CD1c-positive myeloid dendritic cell (primary cell): ENCODE data around the gene ECE1.

ENCODE experiments used
- DNase-seq: peaks from one replicate; pipeline ENCODE4 v3.0.0-alpha.2; 2016; ENCODE audit errors: extremely low spot score

The ECE1 gene

GRCh38 chr1:21308847-21309652 lies 18.8 kb upstream of the ECE1 start:
- DNase-seq = no peak

GRCh38 chr1:21308330-21308729 lies 18.1 kb upstream of the ECE1 start:
- no peak for DNase-seq

GRCh38 chr1:21307663-21308305 lies 17.5 kb upstream of the ECE1 start:
- DNase-seq = no peak

- no peak for DNase-seq
Observed at GRCh38 chr1:21307210-21307609, 16.9 kb upstream of the ECE1 start.

- DNase-seq = no peak
Observed at GRCh38 chr1:21305900-21306189, 15.6 kb upstream of the ECE1 start.

- no peak for DNase-seq
Observed at GRCh38 chr1:21305155-21305899, 15.1 kb upstream of the ECE1 start.

GRCh38 chr1:21304488-21304887 lies 14.2 kb upstream of the ECE1 start:
- no peak for DNase-seq

- DNase-seq = no peak
Observed at GRCh38 chr1:21302747-21303715, 12.8 kb upstream of the ECE1 start.

- DNase-seq = no peak
Observed at GRCh38 chr1:21301794-21302440, 11.7 kb upstream of the ECE1 start.

GRCh38 chr1:21300774-21301173 lies 10.5 kb upstream of the ECE1 start:
- no peak for DNase-seq

GRCh38 chr1:21299780-21300395 lies 9.6 kb upstream of the ECE1 start:
- DNase-seq = no peak

GRCh38 chr1:21298981-21299391 lies 8.7 kb upstream of the ECE1 start:
- DNase-seq = no peak

GRCh38 chr1:21297975-21298374 lies 7.7 kb upstream of the ECE1 start:
- no peak for DNase-seq

GRCh38 chr1:21296509-21297354 lies 6.5 kb upstream of the ECE1 start:
- no peak for DNase-seq

GRCh38 chr1:21295545-21295944 lies 5.3 kb upstream of the ECE1 start:
- DNase-seq = no peak

- DNase-seq = peak; percentile 61
Observed at GRCh38 chr1:21295002-21295401, 4.7 kb upstream of the ECE1 start.

GRCh38 chr1:21294266-21294989 lies 4.2 kb upstream of the ECE1 start:
- peak; percentile 89 for DNase-seq

GRCh38 chr1:21293537-21294265 lies 3.4 kb upstream of the ECE1 start:
- peak; percentile 20 for DNase-seq
